ENCODE measurements around the gene MAST4.

Gene MAST4

DNA sequence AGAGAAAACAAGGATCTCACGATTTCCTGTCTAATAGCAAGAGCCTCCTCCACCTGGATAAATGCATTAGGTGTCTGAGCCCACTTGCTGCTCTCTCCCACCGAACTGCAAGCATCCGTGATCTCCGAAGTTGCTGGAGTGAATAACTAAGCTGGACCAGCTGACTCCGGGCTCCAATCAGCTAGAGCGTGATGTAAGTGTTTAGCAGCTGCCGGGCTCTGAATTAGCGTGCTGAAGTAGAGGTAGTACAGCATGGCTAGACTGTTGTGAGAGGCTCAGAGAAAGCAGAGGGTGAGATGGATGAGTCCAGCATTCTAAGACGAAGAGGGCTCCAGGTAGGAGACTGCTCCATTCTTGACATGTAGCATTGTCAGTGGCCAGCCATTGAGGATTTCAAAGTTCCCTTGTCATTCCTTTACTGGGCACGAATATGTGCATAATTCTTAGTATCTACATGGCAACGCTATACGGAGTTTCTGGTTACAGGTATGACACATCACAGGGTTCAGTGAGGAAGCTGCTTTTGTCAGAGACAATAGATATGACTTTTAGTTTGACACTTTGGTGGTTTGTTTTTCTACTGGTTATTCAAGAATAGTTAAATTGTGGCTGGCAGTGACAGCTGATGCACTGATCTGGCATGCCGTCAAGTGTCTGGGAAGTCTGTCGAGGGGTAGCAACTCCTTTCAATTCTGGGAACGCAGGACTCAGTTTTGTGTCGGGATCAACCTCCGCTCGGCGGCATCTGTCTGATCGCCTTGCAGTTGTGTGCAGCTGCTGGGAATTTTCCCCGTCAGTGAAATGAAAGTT is 232.6 kb downstream of the MAST4 start:
- H3K36me3 ChIP-seq (replicated peaks; ENCODE audit: insufficient read depth, low read length): no peaks in the 10 kb centered on the region
- peak overlapping the region; percentile 28 for H3K4me2 ChIP-seq (ENCODE audit: low read depth, low read length)
- H3K9ac ChIP-seq (ENCODE audit: low read length): no peak overlapping the region
- DNase-seq: peak; percentile 44
- 0 out of 2 replicates have a peak, but pooled peaks cover 6% of the 10 kb centered on the region for H3F3A ChIP-seq (ENCODE audit: insufficient read depth, low read length)
- no peak for TF ChIP-seq EZH2 (optimal IDR thresholded peaks at IDR 0.05; ENCODE audit: low read depth, low read length)
- no peak for TF ChIP-seq EZH2phosphoT487 (IDR thresholded peaks at IDR 0.05; ENCODE audit: low read length)
- TF ChIP-seq, protein P1, sequence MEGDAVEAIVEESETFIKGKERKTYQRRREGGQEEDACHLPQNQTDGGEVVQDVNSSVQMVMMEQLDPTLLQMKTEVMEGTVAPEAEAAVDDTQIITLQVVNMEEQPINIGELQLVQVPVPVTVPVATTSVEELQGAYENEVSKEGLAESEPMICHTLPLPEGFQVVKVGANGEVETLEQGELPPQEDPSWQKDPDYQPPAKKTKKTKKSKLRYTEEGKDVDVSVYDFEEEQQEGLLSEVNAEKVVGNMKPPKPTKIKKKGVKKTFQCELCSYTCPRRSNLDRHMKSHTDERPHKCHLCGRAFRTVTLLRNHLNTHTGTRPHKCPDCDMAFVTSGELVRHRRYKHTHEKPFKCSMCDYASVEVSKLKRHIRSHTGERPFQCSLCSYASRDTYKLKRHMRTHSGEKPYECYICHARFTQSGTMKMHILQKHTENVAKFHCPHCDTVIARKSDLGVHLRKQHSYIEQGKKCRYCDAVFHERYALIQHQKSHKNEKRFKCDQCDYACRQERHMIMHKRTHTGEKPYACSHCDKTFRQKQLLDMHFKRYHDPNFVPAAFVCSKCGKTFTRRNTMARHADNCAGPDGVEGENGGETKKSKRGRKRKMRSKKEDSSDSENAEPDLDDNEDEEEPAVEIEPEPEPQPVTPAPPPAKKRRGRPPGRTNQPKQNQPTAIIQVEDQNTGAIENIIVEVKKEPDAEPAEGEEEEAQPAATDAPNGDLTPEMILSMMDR (IDR thresholded peaks at IDR 0.05; ENCODE audit: low read length): no peak
- peak overlapping the region; percentile 47 for H3K4me3 ChIP-seq (ENCODE audit: low read length)
- no peaks in the 10 kb centered on the region for H3K9me3 ChIP-seq (replicated peaks; ENCODE audit: insufficient read depth, low read length)
- H3K9me2 ChIP-seq (replicated peaks; ENCODE audit: insufficient read depth, low read length): no peaks in the 10 kb centered on the region
- no peak overlapping the region for H3K27ac ChIP-seq (ENCODE audit: low read length)
- peaks cover 15% of the 10 kb centered on the region; the same call in 1 of the 2 replicates for H3K27me3 ChIP-seq (replicated peaks; ENCODE audit: insufficient read depth, low read length)
- no peaks in the 10 kb centered on the region for H3K79me2 ChIP-seq (ENCODE audit: low read length)
- peaks cover 16% of the 10 kb centered on the region for H3K4me1 ChIP-seq (ENCODE audit: low read length)
- no peaks in the 10 kb centered on the region for H4K20me1 ChIP-seq (ENCODE audit: insufficient read depth, low read length)
- no peak overlapping the region for H2AFZ ChIP-seq (ENCODE audit: low read length)

DNA sequence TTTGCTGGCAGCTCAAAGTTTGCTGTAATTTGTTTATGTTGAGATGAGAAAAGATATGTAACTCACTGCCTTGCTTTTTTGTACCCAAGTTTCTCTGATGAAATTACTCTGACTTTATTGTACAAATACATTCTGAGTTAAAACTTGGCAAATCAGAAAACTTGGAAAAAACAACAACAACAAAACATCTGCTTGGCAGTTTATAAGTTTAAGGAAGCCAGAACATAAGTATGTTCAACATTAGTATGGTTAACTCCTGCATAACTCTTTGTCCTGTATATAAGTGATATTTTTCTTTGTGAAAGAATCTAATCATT is 233.1 kb downstream of the MAST4 start:
- Histone ChIP-seq H4K20me1 (ENCODE audit: insufficient read depth, low read length) (no peaks in the 10 kb centered on the region), H3K36me3 (replicated peaks; ENCODE audit: insufficient read depth, low read length) (no peaks in the 10 kb centered on the region), H3K9ac (ENCODE audit: low read length) (no peak overlapping the region), H3K27ac (ENCODE audit: low read length) (no peak overlapping the region), H2AFZ (ENCODE audit: low read length) (no peak overlapping the region), H3K4me3 (ENCODE audit: low read length) (peak overlapping the region; percentile 47), H3K27me3 (replicated peaks; ENCODE audit: insufficient read depth, low read length) (peaks cover 15% of the 10 kb centered on the region; the same call in 1 of the 2 replicates), H3K4me2 (ENCODE audit: low read depth, low read length) (peak overlapping the region; percentile 28), H3K4me1 (ENCODE audit: low read length) (peaks cover 16% of the 10 kb centered on the region), H3K9me3 (replicated peaks; ENCODE audit: insufficient read depth, low read length) (no peaks in the 10 kb centered on the region), H3K79me2 (ENCODE audit: low read length) (no peaks in the 10 kb centered on the region), H3F3A (ENCODE audit: insufficient read depth, low read length) (0 out of 2 replicates have a peak, but pooled peaks cover 6% of the 10 kb centered on the region), H3K9me2 (replicated peaks; ENCODE audit: insufficient read depth, low read length) (no peaks in the 10 kb centered on the region)
- DNase-seq: peak; percentile 9
- TF ChIP-seq EZH2phosphoT487 (IDR thresholded peaks at IDR 0.05; ENCODE audit: low read length): no peak
- TF ChIP-seq EZH2 (optimal IDR thresholded peaks at IDR 0.05; ENCODE audit: low read depth, low read length): no peak
- TF ChIP-seq, protein P1 (IDR thresholded peaks at IDR 0.05; ENCODE audit: low read length): no peak

DNA sequence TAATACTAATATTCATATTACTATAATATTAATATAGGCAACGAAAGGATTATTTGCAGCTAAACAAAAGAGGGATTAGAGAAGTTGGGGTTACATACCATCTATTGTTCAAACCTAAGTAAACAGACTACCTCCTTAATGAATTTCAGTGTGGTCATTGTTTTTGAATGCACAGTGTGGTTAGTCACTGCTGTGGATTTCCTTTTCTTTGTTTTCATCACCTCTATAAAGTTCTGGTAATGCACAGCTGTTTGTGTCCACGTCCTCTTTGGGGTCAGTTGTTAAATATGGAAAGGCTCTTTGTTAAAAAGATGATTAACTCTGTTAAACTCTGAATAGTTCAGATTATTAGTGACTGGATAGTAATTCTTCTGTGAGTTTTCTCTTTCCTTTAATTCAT is 233.6 kb downstream of the MAST4 start:
- Histone ChIP-seq H3K27ac (ENCODE audit: low read length) (no peak overlapping the region), H3K36me3 (replicated peaks; ENCODE audit: insufficient read depth, low read length) (no peaks in the 10 kb centered on the region), H3K4me2 (ENCODE audit: low read depth, low read length) (peak overlapping the region; percentile 19; the same call in 1 of the 2 replicates), H3K79me2 (ENCODE audit: low read length) (no peaks in the 10 kb centered on the region), H3F3A (ENCODE audit: insufficient read depth, low read length) (0 out of 2 replicates have a peak, but pooled peaks cover 6% of the 10 kb centered on the region), H3K9me3 (replicated peaks; ENCODE audit: insufficient read depth, low read length) (no peaks in the 10 kb centered on the region), H3K4me3 (ENCODE audit: low read length) (no peak overlapping the region), H3K9ac (ENCODE audit: low read length) (no peak overlapping the region), H4K20me1 (ENCODE audit: insufficient read depth, low read length) (no peaks in the 10 kb centered on the region), H3K27me3 (replicated peaks; ENCODE audit: insufficient read depth, low read length) (peaks cover 15% of the 10 kb centered on the region; the same call in 1 of the 2 replicates), H3K9me2 (replicated peaks; ENCODE audit: insufficient read depth, low read length) (no peaks in the 10 kb centered on the region), H3K4me1 (ENCODE audit: low read length) (peaks cover 16% of the 10 kb centered on the region), H2AFZ (ENCODE audit: low read length) (no peak overlapping the region)
- TF ChIP-seq EZH2 (optimal IDR thresholded peaks at IDR 0.05; ENCODE audit: low read depth, low read length): no peak
- TF ChIP-seq EZH2phosphoT487 (IDR thresholded peaks at IDR 0.05; ENCODE audit: low read length): no peak
- TF ChIP-seq, protein P1 (IDR thresholded peaks at IDR 0.05; ENCODE audit: low read length): no peak
- DNase-seq: peak; percentile 78

Data from MM.1S (cell line).